HepG2 (cell line): ENCODE data around the gene CTNNBIP1. TPM values are rescaled to one million over a fixed set of nuclear protein-coding genes. Genes with fewer than 3 reads are reported as not detected.
A peak's percentile ranks its signal among the peaks of the same experiment; 100 is the strongest.

Source experiments
- AGO2 ChIP-seq: fragments of 200-400 bp; formaldehyde crosslinking; optimal IDR thresholded peaks from 2 replicates; pipeline ENCODE3; 2017; ENCODE audit warnings: mild to moderate bottlenecking, low read depth, low read length, moderate library complexity
- AHR ChIP-seq: IDR thresholded peaks from 2 replicates; pipeline ENCODE4 v1.6.1; 2018; ENCODE audit warnings: missing genetic modification reagents, missing compliant biosample characterization
- HNRNPL ChIP-seq: fragments of 200-400 bp; formaldehyde crosslinking; IDR thresholded peaks from 2 replicates; pipeline ENCODE4 v1.6.1; 2017; ENCODE audit warnings: mild to moderate bottlenecking, low read depth, low read length
- IRF2 ChIP-seq: IDR thresholded peaks from 2 replicates; pipeline ENCODE4 v1.6.1; 2018; ENCODE audit warnings: missing genetic modification reagents, missing compliant biosample characterization
- MIXL1 ChIP-seq: IDR thresholded peaks from 2 replicates; pipeline ENCODE4 v1.6.1; 2016
- ZNF225 ChIP-seq: sonication (generic); formaldehyde crosslinking; IDR thresholded peaks from 2 replicates; pipeline ENCODE4 v1.4.0; 2020; ENCODE audit warnings: mild to moderate bottlenecking, missing genetic modification reagents
- polyA plus RNA-seq, 8 experiments: library from polyadenylated mRNA; depleted of rRNA in 3 of 8; stranded (reverse) in 7 of 8; unstranded in 1 of 8; fragments of >200 nt; fragmentation: Illumina TruSeq in 4 of 8; extraction: Trizol in 4 of 8; gene quantifications; 2 replicates each; pipeline versions ENCODE4 v1.2.1 to v1.2.3, GENCODE V29; 2011 to 2016; ENCODE audit warnings: low read depth in 4 of 8, missing spikeins in 1 of 8, mixed read lengths in 1 of 8; ENCODE audit not compliant: insufficient read depth in 1 of 8
- total RNA-seq, 5 experiments: library from RNA; depleted of rRNA; stranded (reverse); fragments of >200 nt; fragmentation: Illumina TruSeq; extraction: Trizol; gene quantifications; 2 replicates each; pipeline ENCODE4 v1.2.3, GENCODE V29; 2016; ENCODE audit warnings: low read depth in 1 of 5
- TF ChIP-seq, protein P1 (sequence below), 2 experiments: sonication (generic) in 1 of 2; formaldehyde crosslinking in 1 of 2; IDR thresholded peaks; 2 replicates each; pipeline versions ENCODE4 v1.4.0 to v1.6.1; 2018 to 2020; ENCODE audit warnings: missing genetic modification reagents in 2 of 2, borderline replicate concordance in 1 of 2, low read depth in 1 of 2, mild to moderate bottlenecking in 1 of 2, missing biosample characterization in 1 of 2
- TF ChIP-seq, protein P2 (sequence below): sonication (generic); formaldehyde crosslinking; IDR thresholded peaks from 2 replicates; pipeline ENCODE4 v1.5.0; 2020; ENCODE audit warnings: mild to moderate bottlenecking, missing genetic modification reagents, borderline replicate concordance
- TF ChIP-seq, protein P3 (sequence below): sonication (generic); formaldehyde crosslinking; IDR thresholded peaks from 2 replicates; pipeline ENCODE4 v1.5.0; 2020; ENCODE audit warnings: missing genetic modification reagents, mild to moderate bottlenecking, borderline replicate concordance
- TF ChIP-seq, protein P4 (sequence below): sonication (generic); formaldehyde crosslinking; IDR thresholded peaks from 2 replicates; pipeline ENCODE4 v1.4.0; 2020; ENCODE audit warnings: missing genetic modification reagents
- TF ChIP-seq, protein P5 (sequence below): sonication (generic); formaldehyde crosslinking; IDR thresholded peaks from 2 replicates; pipeline ENCODE4 v1.4.0; 2020; ENCODE audit warnings: missing genetic modification reagents, borderline replicate concordance

The CTNNBIP1 gene
- total and polyA plus RNA-seq, 2 of the 13 experiments (the other 11 are each of a cell fraction or from before 2014, with no cell fraction given), result 71.7 to 83.0 TPM

DNA sequence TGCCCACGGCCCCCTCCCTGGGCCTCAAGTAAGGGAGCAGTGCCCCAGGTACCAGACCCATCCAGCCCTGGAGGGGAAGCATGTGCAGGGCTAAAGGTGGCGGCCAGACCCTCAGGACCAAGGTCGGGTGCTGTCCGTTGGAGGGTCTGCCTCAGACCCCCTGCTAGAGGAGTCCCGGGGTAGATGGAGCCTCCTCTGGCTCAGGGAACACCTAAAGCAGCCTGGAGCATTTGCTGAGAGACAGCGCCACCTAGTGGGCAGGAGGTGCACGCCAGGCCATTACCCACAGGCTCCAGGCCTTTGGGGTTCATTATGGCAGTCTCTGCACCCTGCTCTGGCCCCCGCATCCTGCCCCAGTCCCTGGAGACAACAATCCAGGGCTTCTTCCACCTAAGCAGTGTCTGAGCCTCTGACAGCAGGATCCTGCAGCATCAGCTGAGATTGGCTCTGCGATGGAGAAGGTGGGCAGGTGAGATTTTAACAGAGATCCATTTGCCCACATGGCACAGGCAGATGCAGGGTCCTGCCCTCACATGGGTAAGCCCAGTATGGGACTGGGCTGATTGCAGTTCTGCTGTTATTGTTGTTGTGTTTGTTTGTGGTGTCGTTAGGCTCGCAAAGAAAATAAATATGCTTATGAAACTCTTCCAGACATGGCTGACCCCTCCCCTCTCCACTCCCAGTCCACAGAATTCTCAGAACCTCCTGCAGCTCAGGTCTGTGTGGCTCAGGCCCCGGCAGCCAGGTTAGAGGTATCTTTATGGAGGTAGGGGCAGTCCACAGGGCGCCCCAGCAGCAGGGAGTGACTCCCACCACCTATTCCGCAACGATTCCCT, 42.4 kb downstream of the CTNNBIP1 start (continued):
- TF ChIP-seq, protein P1, sequence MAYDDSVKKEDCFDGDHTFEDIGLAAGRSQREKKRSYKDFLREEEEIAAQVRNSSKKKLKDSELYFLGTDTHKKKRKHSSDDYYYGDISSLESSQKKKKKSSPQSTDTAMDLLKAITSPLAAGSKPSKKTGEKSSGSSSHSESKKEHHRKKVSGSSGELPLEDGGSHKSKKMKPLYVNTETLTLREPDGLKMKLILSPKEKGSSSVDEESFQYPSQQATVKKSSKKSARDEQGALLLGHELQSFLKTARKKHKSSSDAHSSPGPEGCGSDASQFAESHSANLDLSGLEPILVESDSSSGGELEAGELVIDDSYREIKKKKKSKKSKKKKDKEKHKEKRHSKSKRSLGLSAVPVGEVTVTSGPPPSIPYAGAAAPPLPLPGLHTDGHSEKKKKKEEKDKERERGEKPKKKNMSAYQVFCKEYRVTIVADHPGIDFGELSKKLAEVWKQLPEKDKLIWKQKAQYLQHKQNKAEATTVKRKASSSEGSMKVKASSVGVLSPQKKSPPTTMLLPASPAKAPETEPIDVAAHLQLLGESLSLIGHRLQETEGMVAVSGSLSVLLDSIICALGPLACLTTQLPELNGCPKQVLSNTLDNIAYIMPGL (CRISPR knock-in tag; IDR thresholded peaks at IDR 0.05; ENCODE audit: borderline replicate concordance in 1 of 2, low read depth in 1 of 2), result peak in 1 of 2 experiments; percentile 60; a peak in 1 of 4 replicates
- TF ChIP-seq, protein P2, sequence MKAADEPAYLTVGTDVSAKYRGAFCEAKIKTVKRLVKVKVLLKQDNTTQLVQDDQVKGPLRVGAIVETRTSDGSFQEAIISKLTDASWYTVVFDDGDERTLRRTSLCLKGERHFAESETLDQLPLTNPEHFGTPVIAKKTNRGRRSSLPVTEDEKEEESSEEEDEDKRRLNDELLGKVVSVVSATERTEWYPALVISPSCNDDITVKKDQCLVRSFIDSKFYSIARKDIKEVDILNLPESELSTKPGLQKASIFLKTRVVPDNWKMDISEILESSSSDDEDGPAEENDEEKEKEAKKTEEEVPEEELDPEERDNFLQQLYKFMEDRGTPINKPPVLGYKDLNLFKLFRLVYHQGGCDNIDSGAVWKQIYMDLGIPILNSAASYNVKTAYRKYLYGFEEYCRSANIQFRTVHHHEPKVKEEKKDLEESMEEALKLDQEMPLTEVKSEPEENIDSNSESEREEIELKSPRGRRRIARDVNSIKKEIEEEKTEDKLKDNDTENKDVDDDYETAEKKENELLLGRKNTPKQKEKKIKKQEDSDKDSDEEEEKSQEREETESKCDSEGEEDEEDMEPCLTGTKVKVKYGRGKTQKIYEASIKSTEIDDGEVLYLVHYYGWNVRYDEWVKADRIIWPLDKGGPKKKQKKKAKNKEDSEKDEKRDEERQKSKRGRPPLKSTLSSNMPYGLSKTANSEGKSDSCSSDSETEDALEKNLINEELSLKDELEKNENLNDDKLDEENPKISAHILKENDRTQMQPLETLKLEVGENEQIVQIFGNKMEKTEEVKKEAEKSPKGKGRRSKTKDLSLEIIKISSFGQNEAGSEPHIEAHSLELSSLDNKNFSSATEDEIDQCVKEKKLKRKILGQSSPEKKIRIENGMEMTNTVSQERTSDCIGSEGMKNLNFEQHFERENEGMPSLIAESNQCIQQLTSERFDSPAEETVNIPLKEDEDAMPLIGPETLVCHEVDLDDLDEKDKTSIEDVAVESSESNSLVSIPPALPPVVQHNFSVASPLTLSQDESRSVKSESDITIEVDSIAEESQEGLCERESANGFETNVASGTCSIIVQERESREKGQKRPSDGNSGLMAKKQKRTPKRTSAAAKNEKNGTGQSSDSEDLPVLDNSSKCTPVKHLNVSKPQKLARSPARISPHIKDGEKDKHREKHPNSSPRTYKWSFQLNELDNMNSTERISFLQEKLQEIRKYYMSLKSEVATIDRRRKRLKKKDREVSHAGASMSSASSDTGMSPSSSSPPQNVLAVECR (CRISPR knock-in tag), result no peak
- TF ChIP-seq, protein P3, sequence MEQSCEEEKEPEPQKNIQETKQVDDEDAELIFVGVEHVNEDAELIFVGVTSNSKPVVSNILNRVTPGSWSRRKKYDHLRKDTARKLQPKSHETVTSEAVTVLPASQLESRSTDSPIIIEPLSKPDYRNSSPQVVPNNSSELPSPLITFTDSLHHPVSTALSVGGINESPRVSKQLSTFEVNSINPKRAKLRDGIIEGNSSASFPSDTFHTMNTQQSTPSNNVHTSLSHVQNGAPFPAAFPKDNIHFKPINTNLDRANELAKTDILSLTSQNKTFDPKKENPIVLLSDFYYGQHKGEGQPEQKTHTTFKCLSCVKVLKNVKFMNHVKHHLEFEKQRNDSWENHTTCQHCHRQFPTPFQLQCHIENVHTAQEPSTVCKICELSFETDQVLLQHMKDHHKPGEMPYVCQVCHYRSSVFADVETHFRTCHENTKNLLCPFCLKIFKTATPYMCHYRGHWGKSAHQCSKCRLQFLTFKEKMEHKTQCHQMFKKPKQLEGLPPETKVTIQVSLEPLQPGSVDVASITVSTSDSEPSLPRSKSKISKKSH (CRISPR knock-in tag), result 0 out of 2 replicates have a peak, but pooled peaks have one; percentile 43
- TF ChIP-seq IRF2 (CRISPR knock-in tag) (0 out of 2 replicates have a peak, but pooled peaks have one; percentile 28), AGO2 (peak; percentile 50), HNRNPL (no peak), AHR (CRISPR knock-in tag) (0 out of 2 replicates have a peak, but pooled peaks have one; percentile 32), MIXL1 (CRISPR knock-in tag) (0 out of 2 replicates have a peak, but pooled peaks have one; percentile 40), ZNF225 (CRISPR knock-in tag) (0 out of 2 replicates have a peak, but pooled peaks have one; percentile 26)
- TF ChIP-seq, protein P4, sequence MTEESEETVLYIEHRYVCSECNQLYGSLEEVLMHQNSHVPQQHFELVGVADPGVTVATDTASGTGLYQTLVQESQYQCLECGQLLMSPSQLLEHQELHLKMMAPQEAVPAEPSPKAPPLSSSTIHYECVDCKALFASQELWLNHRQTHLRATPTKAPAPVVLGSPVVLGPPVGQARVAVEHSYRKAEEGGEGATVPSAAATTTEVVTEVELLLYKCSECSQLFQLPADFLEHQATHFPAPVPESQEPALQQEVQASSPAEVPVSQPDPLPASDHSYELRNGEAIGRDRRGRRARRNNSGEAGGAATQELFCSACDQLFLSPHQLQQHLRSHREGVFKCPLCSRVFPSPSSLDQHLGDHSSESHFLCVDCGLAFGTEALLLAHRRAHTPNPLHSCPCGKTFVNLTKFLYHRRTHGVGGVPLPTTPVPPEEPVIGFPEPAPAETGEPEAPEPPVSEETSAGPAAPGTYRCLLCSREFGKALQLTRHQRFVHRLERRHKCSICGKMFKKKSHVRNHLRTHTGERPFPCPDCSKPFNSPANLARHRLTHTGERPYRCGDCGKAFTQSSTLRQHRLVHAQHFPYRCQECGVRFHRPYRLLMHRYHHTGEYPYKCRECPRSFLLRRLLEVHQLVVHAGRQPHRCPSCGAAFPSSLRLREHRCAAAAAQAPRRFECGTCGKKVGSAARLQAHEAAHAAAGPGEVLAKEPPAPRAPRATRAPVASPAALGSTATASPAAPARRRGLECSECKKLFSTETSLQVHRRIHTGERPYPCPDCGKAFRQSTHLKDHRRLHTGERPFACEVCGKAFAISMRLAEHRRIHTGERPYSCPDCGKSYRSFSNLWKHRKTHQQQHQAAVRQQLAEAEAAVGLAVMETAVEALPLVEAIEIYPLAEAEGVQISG, result peak; percentile 68
- TF ChIP-seq, protein P5, sequence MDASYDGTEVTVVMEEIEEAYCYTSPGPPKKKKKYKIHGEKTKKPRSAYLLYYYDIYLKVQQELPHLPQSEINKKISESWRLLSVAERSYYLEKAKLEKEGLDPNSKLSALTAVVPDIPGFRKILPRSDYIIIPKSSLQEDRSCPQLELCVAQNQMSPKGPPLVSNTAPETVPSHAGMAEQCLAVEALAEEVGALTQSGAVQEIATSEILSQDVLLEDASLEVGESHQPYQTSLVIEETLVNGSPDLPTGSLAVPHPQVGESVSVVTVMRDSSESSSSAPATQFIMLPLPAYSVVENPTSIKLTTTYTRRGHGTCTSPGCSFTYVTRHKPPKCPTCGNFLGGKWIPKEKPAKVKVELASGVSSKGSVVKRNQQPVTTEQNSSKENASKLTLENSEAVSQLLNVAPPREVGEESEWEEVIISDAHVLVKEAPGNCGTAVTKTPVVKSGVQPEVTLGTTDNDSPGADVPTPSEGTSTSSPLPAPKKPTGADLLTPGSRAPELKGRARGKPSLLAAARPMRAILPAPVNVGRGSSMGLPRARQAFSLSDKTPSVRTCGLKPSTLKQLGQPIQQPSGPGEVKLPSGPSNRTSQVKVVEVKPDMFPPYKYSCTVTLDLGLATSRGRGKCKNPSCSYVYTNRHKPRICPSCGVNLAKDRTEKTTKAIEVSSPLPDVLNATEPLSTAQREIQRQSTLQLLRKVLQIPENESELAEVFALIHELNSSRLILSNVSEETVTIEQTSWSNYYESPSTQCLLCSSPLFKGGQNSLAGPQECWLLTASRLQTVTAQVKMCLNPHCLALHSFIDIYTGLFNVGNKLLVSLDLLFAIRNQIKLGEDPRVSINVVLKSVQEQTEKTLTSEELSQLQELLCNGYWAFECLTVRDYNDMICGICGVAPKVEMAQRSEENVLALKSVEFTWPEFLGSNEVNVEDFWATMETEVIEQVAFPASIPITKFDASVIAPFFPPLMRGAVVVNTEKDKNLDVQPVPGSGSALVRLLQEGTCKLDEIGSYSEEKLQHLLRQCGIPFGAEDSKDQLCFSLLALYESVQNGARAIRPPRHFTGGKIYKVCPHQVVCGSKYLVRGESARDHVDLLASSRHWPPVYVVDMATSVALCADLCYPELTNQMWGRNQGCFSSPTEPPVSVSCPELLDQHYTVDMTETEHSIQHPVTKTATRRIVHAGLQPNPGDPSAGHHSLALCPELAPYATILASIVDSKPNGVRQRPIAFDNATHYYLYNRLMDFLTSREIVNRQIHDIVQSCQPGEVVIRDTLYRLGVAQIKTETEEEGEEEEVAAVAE, result 0 out of 2 replicates have a peak, but pooled peaks have one; percentile 48
